Caco-2 (cell line): ENCODE results near the gene NODAL. TPM values are rescaled to one million over a fixed set of nuclear protein-coding genes. Genes with fewer than 3 reads are reported as not detected.

Experiments used
- BruUV-seq: library from RNA; stranded (reverse); fragments of 400-500 nt; replicated peaks from 2 replicates; lab custom pipeline; 2021; lab: Mats Ljungman, UMichigan
- CTCF ChIA-PET: fragments of 300-600 bp; sonication (Branson Sonifier 250); formaldehyde crosslinking; loops from one replicate; lab custom pipeline; 2022; ENCODE audit warnings: antibody characterized with exemption; lab: Charles Lee
- POLR2A ChIA-PET: fragments of 300-600 bp; sonication (Branson Sonifier 250); formaldehyde crosslinking; loops from one replicate; lab custom pipeline; 2022; ENCODE audit warnings: antibody characterized with exemption; lab: Charles Lee
- DNase-seq, 2 experiments: peaks; one replicate each; pipeline versions ENCODE4 v3.0.0 to v3.0.0-alpha.2; 2020 to 2022
- H3K27me3 ChIP-seq: replicated peaks from 2 replicates; pipeline ENCODE4 v1.6.0; 2011; ENCODE audit warnings: low read length; ENCODE audit not compliant: control insufficient read depth, insufficient read depth
- H3K36me3 ChIP-seq: 2 replicates; pipeline ENCODE4 v1.5.1; 2011; ENCODE audit warnings: low read length; ENCODE audit not compliant: control insufficient read depth, insufficient read depth
- H3K4me1 ChIP-seq: fragments of 250-450 bp; sonication (Bioruptor Pico); 2 replicates; pipeline ENCODE4 v1.5.1; 2020; ENCODE audit warnings: mild to moderate bottlenecking
- H3K4me3 ChIP-seq: 2 replicates; pipeline ENCODE4 v1.5.1; 2011; ENCODE audit warnings: low read depth, mild to moderate bottlenecking, control low read depth, low read length
- H3K9me3 ChIP-seq: fragments of 250-450 bp; sonication (Bioruptor Pico); 2 replicates; pipeline ENCODE4 v1.5.1; 2020; ENCODE audit warnings: mild to moderate bottlenecking, moderate library complexity
- H3K27ac Mint-ChIP-seq: one replicate; pipeline ENCODE4 v1.8.0; 2022; ENCODE audit warnings: mixed read lengths; ENCODE audit not compliant: unreplicated experiment
- H3K27me3 Mint-ChIP-seq: one replicate; pipeline ENCODE4 v1.8.0; 2022; ENCODE audit warnings: mixed read lengths; ENCODE audit not compliant: insufficient read depth, unreplicated experiment
- H3K36me3 Mint-ChIP-seq: one replicate; pipeline ENCODE4 v1.8.0; 2022; ENCODE audit warnings: mild to moderate bottlenecking, mixed read lengths; ENCODE audit not compliant: insufficient read depth, unreplicated experiment
- H3K4me1 Mint-ChIP-seq: one replicate; pipeline ENCODE4 v1.8.0; 2022; ENCODE audit warnings: low read depth, mixed read lengths; ENCODE audit not compliant: unreplicated experiment
- H3K4me3 Mint-ChIP-seq: one replicate; pipeline ENCODE4 v1.8.0; 2022; ENCODE audit warnings: mild to moderate bottlenecking, moderate library complexity, mixed read lengths; ENCODE audit not compliant: unreplicated experiment
- H3K9me3 Mint-ChIP-seq: one replicate; pipeline ENCODE4 v1.8.0; 2022; ENCODE audit warnings: mixed read lengths; ENCODE audit not compliant: unreplicated experiment
- CTCF ChIP-seq, 2 experiments: fragments of 200-600 bp in 1 of 2; IDR thresholded peaks; 1 replicate in 1 of 2; 2 replicates in 1 of 2; pipeline versions ENCODE4 v1.5.1 to v1.8.0; 2011 to 2022; ENCODE audit warnings: antibody characterized with exemption in 1 of 2, control low read depth in 1 of 2, inconsistent platforms in 1 of 2, low read depth in 1 of 2, low read length in 1 of 2, mild to moderate bottlenecking in 1 of 2, moderate library complexity in 1 of 2; ENCODE audit not compliant: insufficient read depth in 1 of 2, severe bottlenecking in 1 of 2, unreplicated experiment in 1 of 2
- intact Hi-C: fragments of 100-400 bp; cut with micrococcal nuclease; formaldehyde crosslinking; loops from one replicate; pipeline ENCODE4 v1.10.0; 2022; ENCODE audit not compliant: unreplicated experiment
- total RNA-seq: library from RNA; stranded (reverse); gene quantifications from 2 replicates; pipeline ENCODE4 v1.2.3, GENCODE V29; 2022

The NODAL gene
- total RNA-seq, 1 experiment from 2014 or later: 0.59 TPM

GRCh38 chr10:70480239-70480861, 38.9 kb upstream of the NODAL start:
- peaks cover 9% of the 10 kb centered on the region for H3K4me1 Mint-ChIP-seq
- Histone ChIP-seq H3K9me3 (no peaks in the 10 kb centered on the region), H3K27me3 (no peaks in the 10 kb centered on the region), H3K4me3 (no peak overlapping the region), H3K36me3 (no peaks in the 10 kb centered on the region), H3K4me1 (peaks cover 16% of the 10 kb centered on the region)
- BruUV-seq: no TSS peak
- intact Hi-C loops: no loop called here
- H3K9me3 Mint-ChIP-seq: no peaks in the 10 kb centered on the region
- DNase-seq: peak in 1 of 2 experiments; percentile 31
- ChIA-PET CTCF (no interaction called here), POLR2A (interaction anchor here (0.5 kb wide), 1 partner anchor 44 kb away, joined by 6 read pairs; no protein-coding TSS in a partner anchor)
- no peak overlapping the region for H3K27ac Mint-ChIP-seq
- H3K27me3 Mint-ChIP-seq: no peaks in the 10 kb centered on the region
- TF ChIP-seq CTCF (IDR thresholded peaks at IDR 0.05; ENCODE audit: insufficient read depth in 1 of 2, low read depth in 1 of 2, low read length in 1 of 2, severe bottlenecking in 1 of 2, unreplicated experiment in 1 of 2): no peak
- peak overlapping the region; percentile 60 for H3K4me3 Mint-ChIP-seq
- H3K36me3 Mint-ChIP-seq: no peaks in the 10 kb centered on the region

GRCh38 chr10:70479626-70480238, 38.3 kb upstream of the NODAL start:
- POLR2A ChIA-PET: no interaction called here
- peak overlapping the region; percentile 40 for H3K27ac Mint-ChIP-seq
- Histone ChIP-seq H3K36me3 (no peaks in the 10 kb centered on the region), H3K4me3 (no peak overlapping the region; the same call in 1 of the 2 replicates), H3K27me3 (no peaks in the 10 kb centered on the region), H3K9me3 (no peaks in the 10 kb centered on the region), H3K4me1 (peaks cover 16% of the 10 kb centered on the region)
- intact Hi-C loops: no loop called here
- H3K27me3 Mint-ChIP-seq: no peaks in the 10 kb centered on the region
- BruUV-seq: TSS peak; percentile 30
- peak in 1 of 2 experiments; percentile 31 for DNase-seq
- no peak for TF ChIP-seq CTCF (IDR thresholded peaks at IDR 0.05; ENCODE audit: insufficient read depth in 1 of 2, low read depth in 1 of 2, low read length in 1 of 2, severe bottlenecking in 1 of 2, unreplicated experiment in 1 of 2)
- peak overlapping the region; percentile 60 for H3K4me3 Mint-ChIP-seq
- CTCF ChIA-PET: interaction anchor here (3.5 kb wide), 1 partner anchor 18 kb away, joined by 14 read pairs; no protein-coding TSS in a partner anchor
- H3K9me3 Mint-ChIP-seq: no peaks in the 10 kb centered on the region
- peaks cover 9% of the 10 kb centered on the region for H3K4me1 Mint-ChIP-seq
- H3K36me3 Mint-ChIP-seq: no peaks in the 10 kb centered on the region

GRCh38 chr10:70479165-70479581, 37.7 kb upstream of the NODAL start:
- Mint-ChIP-seq H3K9me3 (no peaks in the 10 kb centered on the region), H3K27me3 (no peaks in the 10 kb centered on the region), H3K4me3 (peak overlapping the region; percentile 60), H3K36me3 (no peaks in the 10 kb centered on the region), H3K4me1 (peaks cover 9% of the 10 kb centered on the region), H3K27ac (peak overlapping the region; percentile 40)
- POLR2A ChIA-PET: interaction anchor here (0.6 to 1.4 kb wide), 5 partner anchors 18 to 1840 kb away, joined by 3 read pairs; no protein-coding TSS in a partner anchor
- peaks cover 16% of the 10 kb centered on the region for H3K4me1 ChIP-seq
- CTCF ChIA-PET: interaction anchor here (0.6 to 3.5 kb wide), 5 partner anchors 17 to 54 kb away, joined by 3 to 14 read pairs (median 4); no protein-coding TSS in a partner anchor
- intact Hi-C loops: no loop called here
- H3K36me3 ChIP-seq: no peaks in the 10 kb centered on the region
- no peaks in the 10 kb centered on the region for H3K27me3 ChIP-seq
- TF ChIP-seq CTCF (IDR thresholded peaks at IDR 0.05; ENCODE audit: insufficient read depth in 1 of 2, low read depth in 1 of 2, low read length in 1 of 2, severe bottlenecking in 1 of 2, unreplicated experiment in 1 of 2): no peak
- H3K4me3 ChIP-seq: peak overlapping the region; percentile 65
- H3K9me3 ChIP-seq: no peaks in the 10 kb centered on the region
- BruUV-seq: no TSS peak
- DNase-seq: no peak
